Activated CD4-positive, alpha-beta T cell treated with anti-CD3 and anti-CD28 coated beads, Interleukin-2, amount 50 U/mL, for 48 hours (primary cell): ENCODE results near the gene ARHGEF6.
"Not testable (repeated sequence)": the region's sequence is repeated elsewhere in the genome, so short reads cannot be mapped to it uniquely, and the experiment has no call there.

Source experiments
- DNase-seq, 2 experiments: peaks; one replicate each; pipeline ENCODE4 v3.0.0-alpha.2; 2020

Gene ARHGEF6

DNA sequence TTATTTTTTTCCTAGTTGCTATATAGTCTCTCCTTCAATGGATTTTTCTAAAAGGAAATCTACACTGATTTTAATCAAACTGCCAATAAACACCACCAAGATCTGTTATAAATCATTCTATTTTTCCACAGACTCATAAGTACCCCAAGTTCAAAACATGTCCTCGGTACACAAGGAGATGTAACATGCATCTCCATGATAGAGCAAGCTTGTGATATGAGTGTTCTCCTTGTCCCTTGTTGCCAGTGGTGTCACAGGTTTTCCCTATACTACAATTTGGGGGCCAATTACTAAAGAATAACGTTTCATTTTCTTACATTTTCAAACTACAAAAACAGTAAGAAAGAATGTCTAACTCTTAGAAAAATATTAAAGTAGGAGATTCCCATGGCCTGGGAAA lies 491 bp downstream of the ARHGEF6 start:
- no peak for DNase-seq

DNA sequence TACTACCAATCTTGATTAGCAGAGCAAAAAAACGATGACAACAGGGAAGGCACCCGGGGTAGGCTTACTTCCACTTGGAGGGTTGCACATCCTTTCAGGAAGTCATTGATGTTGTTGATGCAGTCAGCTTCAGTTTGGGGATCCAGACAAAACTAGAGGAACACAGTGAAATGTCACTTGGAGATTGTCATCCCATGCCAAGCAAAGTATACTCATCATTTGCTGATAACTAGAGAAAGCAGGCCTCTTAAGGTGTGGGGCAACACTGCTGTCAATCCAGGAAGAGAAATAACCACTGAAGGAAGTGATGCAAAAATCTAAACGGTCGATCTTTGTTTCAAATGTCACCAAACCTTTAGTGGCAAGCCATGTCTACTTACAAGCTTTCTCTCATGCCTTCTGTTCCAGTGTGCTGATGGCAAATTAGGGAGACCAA lies 1.4 kb downstream of the ARHGEF6 start:
- DNase-seq, result no peak

DNA sequence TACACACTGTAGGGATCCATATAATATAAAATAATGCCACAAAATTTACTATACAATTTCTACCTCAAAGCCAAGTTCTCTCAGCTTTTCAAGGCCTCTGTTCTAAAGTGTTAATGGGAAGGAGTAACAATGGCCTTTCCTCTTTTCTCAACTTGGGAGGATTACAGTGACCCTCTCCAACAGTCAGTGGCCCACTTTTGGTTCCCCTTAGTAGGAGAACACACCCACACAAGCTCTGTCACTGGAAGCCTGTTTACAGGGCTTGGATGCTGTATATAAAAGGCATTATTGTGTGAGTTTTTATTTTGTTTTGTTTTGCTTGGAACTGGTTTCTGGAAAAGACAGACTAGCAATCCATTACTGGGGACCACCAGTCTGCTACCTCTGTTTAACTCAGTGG lies 1.8 kb downstream of the ARHGEF6 start:
- DNase-seq, result no peak

DNA sequence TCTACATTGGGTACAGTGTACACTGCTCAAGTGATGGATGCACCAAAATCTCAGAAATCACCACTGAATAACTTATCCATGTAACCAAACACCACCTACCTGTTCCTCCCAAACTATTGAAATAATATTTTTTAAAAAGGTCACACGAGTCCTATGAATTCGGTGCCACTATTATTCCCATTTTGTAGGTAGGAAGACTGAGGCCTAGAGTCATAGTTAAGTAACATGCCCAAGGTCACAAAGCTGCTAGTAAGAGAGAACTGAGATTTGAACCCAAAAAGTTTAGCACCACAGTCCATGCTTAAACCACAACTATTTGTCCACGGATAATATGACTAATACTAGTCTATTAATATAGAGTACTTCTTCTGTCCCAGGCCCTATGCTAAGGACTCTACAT lies 2.7 kb downstream of the ARHGEF6 start:
- no peak for DNase-seq

DNA sequence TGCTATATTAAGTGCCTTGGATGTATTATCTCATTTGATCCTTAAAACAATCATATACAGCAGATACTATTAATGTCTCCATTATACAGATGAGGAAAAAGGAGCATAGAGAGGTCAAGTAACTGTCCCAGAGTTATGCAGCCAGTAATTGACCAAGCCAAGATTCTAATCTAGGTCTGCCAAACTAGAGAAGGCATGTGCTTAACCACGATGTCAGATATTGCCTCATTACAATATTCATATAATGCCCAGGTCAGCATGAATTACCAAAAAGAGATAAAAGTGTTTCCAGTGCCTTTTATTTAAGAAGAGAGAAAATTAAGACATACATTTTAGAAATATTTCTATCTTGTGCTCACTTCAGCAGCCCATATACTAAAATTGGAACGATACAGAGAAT lies 7.1 kb downstream of the ARHGEF6 start:
- DNase-seq, result no peak

DNA sequence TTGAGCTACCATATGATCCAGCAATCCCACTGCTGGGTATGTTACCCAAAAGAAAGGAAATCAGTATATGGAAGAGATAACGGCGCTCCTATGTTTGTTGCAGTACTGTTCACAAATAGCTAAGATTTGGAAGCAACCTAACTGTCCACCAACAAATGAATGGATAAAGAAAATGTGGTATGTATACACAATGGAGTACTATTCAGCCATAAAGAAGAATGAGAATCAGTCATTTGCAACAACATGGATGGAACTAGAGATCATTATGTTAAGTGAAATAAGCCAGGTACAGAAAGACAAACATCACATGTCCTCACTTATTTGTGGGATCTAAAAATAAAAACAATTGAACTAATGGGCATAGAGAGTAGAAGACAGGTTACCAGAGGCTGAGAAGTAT lies 8.9 kb downstream of the ARHGEF6 start:
- not testable (repeated sequence) for DNase-seq

DNA sequence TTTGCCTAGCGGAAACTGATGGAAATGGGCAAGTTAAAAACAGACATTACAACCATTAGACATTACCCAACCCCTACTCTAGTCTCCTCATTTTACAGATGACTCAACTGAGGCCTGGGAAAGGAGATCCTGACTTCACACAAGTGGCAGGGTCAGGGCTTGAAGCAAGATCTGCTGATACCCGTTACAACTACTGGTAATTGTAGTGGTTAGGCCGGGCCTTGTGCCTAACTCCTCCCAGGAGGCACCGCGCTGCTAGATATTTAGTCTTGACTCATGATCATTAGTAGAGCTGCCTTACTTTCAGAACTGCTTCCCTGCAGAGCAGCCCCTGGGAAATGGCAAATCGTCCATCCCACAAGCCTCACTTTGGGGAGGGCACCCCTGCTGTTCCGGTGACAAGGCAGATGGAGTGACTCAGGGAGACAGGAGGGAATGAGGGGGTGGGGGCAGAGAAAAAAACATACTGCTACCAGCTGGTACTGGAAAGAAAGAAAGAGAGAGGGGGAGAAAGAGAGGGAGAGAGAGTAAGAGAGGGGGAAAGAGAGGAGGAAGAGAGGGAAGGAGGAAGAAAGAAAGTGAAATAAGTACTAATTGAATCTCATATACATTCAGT lies 12.2 kb downstream of the ARHGEF6 start:
- DNase-seq, result peak; percentile 57 to 67

DNA sequence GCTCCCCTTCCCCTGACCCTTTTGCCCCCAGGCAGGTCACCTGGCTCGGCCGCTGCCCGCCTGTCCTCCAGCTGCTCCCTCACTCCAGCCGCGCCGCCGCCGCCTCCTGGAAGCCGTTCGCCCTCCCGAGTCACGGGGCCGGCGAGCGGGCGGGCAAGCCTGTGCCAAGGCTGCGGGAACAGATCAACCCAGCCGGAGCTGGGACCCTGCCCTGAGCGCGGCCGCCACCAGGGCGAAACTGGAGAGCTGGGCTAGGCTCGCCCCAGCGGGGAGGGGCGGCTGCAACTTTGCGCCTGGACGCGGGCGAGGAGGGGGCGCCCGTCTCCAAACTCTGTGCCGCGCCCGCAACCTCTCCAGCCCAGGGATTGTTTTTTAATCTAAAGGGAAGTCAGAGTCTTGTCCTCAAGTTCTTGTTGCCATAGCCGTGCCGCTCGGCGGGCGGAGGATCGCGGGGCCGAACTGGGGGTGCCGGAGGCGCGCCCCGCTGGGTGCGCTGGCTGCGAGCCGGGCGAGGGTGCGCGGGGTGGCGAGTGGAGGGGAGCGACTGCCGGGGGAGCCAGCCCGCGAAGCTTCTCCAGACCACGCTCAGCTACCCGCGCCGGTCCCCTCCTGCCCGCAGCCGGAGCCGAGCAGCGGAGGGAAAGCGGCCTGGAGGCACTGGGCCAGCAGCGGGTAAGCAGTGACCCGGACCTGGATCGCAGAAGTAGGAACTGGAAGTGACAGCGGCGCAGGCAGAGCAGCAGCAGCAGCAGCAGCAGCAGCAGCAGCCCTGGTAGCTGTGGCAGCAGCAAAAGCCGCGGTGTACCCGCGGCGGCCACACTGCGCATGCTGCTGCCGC lies 13.4 kb downstream of the ARHGEF6 start:
- peak; percentile 41 to 56 for DNase-seq

DNA sequence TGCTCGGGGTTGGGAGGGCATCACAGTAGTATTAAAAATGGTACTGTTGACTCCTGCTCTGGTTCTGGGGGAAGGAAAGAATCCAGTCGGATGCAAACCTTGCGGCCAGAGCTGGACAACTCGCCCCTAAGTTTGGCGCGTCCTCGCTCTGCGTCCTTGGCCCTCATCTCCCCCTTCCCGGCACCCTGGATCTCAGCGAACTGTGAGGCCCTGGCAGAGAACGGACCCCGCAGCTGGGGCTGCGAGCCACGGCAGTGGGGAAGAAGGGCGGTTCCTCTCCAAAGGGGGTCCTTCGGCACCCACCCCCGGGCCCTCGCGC lies 14.0 kb downstream of the ARHGEF6 start:
- DNase-seq, result no peak

DNA sequence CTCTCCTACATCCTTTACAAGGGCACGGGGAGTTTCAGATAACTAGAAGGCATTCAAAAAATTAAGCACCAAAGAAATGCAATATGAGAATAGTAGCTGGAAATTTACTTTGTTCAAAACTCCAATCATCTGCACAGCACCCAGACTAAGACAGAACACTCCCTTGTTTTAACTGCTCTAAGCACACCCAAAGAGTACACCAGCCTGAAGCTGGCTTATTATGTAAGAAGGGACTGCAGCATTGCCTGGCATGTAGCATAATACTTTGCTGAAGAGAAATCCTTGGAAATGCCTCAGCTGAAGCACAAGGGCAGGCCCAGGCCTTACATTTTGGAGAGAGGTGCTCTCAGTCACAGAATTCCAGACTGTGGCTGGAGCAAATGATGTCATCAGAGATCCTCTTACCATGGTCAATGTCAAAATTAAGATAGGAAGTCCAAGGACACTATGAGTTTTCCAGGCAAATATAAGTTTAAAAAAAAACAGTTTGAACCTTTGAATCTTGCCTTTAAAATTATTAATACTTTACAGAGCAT lies 14.8 kb downstream of the ARHGEF6 start:
- no peak for DNase-seq

DNA sequence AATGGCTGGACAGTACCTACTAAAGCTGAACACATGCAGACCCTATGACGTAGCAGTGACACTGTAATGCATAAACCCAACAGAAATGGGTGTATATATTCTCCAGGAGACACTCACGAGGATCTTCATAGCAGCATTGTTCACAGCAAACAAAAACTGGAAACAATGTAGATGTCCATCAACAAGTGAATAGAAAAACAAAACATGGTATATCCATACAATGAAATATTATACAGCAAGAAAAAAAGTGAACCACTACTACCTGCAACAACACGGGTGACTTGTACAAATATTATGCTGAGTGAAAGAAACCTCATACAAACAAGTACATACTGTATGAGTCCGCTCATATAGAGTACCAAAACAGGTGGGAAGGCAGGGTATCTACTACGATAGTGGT lies 16.5 kb downstream of the ARHGEF6 start:
- no peak for DNase-seq

DNA sequence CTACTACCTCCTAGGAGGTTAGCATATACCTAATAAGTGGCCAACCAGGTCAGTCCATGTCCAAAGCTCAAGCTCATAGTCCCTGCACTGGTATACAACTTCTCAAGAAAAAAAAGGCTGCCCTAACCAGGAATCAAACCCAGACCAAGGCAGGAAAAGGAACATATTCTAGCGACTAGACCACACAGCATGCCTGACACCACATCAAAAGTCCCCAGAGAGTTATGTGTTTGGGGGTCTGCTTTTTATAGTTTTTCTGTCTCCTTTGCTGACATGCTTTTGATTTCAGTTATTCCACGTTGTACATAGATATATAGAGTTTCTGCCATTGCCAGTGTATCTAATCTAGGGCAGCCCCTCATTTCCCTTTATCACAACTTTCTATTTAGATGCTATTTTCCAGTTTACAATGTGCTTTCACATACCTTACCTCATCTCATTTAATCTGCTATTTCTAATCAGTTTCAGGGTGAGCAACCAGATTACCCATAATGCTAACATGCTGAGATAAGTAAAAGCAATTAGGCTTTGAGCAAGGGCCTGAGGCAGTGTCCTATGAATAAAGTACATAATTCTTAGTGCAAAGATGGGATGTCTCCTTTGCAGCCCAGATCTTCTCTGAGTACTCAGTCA lies 17.8 kb downstream of the ARHGEF6 start:
- no peak for DNase-seq

DNA sequence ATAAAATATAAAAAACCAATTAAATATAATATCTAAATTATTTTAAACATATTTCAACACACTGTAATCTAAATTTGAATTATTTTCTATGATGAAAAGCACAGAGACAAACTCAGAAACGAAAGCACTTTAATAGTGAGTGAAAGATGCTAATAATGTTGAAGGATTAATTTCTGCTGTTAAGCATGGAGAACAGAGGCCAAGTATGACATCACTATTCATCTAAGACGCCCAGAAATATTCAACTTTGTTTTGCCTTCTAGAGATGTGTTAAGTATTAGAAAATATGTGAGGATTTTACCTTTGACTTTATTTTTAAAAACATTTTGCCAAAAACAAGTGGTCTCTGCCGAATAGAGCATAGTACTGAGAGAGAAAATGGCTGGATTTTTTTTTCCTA lies 19.3 kb downstream of the ARHGEF6 start:
- DNase-seq, result no peak

DNA sequence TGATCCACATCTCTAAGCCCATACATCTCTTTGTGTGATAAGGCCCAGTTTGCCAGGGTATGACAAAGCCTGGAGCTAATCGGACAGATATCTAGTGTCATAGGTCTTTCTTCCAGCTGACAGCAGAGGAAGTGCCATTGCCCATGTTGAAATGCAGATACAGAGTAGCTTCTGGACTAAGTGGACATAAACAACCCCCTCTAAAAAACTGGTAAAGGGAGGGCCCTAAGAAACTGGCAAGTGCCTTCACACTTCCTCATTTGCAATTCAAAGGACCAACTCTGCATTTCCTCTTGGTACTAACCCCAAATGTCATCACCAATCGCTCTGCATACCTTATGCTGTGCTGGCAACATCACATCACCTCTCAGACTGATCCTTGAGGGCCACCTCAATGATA lies 20.8 kb downstream of the ARHGEF6 start:
- no peak for DNase-seq

DNA sequence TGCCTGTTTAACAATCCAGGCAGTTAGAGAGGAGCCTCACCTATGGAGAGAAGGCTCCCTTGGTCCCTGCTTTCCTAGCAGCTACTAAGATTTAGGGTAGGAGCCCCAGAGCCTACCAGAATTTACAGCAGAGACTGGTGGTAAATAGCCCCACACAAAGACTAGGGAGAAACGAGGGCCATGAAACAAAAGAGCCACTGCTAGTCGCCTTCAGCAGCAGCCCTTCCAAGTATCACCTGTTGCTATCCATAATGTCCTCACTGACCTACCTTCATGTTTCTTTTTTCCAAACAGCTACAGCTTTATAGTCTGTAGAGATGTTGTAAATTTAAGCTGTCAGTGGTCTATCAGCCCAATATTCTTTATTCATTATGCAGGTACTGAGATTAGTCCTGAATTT lies 25.3 kb downstream of the ARHGEF6 start:
- no peak for DNase-seq

DNA sequence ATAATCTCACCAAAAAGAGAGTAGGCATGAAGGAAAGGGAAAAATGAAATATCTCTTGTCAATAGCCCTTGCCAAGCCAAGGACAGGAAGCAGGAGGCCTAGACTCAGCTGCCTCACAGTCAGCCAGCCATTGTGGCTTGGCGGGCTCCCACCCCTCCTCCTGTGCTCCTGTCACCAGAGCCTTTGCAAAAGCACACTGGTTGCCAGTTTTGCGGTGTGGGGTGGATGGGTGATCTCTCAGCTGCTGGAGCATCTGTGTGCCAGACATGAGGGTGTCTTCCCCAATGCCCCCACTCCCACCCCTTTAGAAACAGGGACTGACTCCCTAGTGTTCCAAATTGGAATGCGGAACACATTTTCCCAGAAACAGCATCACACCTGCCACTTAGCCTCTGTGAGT lies 26.1 kb downstream of the ARHGEF6 start:
- DNase-seq, result no peak

DNA sequence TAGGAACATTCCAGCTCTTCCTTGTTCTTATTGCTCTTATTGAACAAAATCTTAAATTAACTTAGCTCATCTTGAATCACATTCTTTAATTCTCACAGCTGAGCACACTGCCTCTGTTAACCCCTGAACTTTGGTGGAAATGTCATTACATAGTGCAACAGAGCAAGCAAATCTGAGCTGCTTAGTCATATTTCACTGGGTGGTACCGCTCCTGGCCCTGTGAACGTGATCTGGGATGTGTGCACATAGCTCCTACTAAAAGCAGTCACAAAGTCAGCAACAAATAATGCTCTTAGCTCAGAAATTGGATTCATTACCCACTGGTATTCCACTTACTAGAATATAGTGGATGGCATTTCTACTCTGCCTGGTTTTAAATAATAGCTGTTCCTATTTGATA lies 27.9 kb downstream of the ARHGEF6 start:
- DNase-seq, result no peak

DNA sequence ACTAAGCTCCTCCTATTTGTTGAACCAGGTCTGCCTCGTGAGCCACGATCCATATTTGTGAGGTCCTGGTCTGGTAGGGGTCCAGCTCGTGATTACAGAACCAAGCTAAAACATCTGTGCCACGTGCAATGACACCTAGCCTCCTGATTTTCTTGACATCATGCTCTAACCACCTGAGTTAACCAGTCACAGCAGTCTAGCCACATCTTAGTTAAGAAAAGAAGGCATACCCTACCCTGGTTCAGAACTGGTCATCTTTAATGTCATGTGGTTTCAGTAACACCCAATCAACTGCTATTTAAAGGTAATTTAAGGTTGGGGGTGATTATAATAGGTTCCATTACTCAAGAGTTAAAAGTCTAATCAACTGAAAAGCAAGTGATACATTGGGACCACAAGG lies 28.4 kb downstream of the ARHGEF6 start:
- DNase-seq, result no peak

DNA sequence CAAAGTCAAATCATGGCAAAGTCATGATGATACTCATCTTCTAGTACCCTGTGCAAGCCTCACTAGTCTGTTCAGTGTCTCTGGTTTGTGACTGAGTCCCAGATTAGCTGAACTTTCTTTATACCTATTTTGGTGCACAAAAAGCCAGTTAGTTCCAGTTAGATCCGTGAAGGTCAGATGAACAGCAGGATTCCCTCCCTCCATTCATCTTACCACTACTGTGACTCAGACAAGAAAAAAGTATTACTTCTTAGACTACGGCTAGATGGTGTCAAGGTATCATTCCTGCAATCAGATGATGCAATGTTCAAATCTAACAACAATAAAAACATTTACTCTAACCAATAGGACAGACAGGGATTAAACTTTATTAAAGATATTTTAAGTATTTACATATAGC lies 30.4 kb downstream of the ARHGEF6 start:
- DNase-seq, result no peak

DNA sequence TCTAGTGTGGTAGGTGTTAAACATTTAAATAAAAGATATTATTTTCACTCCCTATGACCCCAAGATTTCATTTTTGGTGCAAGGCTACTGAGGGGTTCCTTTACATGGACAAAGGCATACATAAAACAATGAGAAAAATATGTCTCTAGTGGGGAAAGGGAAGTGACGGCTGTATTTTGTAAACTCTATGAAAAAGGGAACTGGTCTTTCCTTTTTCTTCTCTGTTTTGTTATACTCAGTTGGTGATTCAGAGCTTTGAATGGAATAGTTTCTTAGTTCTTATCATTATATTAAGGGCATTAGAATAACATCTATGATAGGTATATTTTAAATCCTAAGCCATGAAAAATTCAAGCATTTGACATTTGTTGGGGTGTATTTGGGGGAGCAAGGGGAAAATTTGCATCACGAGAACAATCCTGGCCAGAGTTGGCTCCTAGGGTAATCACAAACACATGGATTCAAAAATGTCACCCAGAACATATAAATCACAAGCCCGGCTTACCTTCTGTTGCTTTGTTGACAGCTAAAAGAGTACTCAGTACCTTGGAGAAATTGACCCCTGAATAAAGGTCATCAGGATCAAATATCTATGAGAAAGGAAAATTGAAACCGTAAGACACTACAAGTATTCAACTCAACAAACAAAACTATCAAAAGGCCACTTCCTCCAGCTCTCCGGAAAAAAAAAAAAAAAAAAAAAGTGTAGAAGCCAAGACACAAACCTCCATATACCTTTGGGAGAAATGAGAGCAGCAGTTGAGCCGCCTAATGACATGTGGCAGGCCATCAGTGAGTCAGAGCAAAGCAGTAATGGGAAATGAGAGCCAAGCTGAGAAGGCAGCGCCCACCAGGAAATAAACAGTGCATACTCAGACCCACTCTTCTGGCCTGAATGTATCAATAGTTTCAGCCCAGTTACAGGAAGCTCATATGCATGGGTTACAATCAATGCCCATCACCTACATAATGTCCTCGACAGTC lies 33.4 kb downstream of the ARHGEF6 start:
- peak; percentile 21 to 33 for DNase-seq

DNA sequence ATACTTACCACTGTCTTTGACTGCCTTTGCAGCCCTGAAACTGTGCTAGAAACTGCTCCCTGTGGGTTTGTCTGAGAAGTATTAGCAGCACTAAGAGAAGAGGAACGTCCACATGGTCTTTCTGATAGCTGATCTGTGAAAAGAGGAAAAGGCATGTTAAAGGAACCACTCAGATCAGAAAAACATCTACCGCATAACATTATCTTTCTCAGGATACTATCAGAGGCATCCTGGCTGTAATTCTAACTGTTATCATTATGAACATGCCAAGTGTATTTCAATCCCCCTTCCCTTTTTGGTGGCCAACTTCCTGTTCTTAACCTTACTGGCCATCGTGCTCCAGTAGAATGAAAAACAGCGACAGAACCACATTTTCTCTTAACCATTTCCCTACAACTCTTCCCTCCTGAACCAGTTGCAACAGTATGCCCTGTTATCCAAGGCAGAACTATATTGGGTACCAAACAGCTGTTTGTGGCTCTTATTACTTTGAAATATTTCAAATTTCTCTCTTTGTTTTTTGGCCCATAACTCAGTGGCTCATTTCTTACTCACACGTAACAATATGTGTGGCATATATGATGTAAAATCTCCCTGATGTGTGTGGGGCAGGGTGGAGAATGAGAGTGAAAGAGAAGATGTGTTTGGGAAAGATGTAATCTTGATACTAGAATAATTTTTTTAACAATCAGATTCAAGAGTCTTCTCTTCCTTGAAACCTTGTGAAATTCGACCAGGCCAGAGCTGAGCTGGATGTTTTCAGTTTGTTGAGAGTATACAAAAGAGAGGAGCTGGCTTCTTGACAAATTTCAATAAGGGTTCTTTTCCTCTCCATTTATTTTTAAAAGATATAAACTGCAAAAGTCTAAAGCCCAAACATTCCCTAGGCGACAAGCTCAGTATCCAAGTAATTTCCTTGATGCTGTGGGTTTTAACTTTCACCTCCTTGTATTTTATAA lies 35.2 kb downstream of the ARHGEF6 start:
- DNase-seq, result no peak
